Activated CD4-positive, alpha-beta T cell treated with anti-CD3 and anti-CD28 coated beads, Interleukin-2, amount 50 U/mL, for 24 hours (primary cell): ENCODE data around the gene DRD1.
"Not testable (repeated sequence)": the region's sequence is repeated elsewhere in the genome, so short reads cannot be mapped to it uniquely, and the experiment has no call there.

Experiments used
- DNase-seq, 2 donors: peaks; one replicate each; pipeline ENCODE4 v3.0.0-alpha.2; 2020; ENCODE audit warnings: low read depth in 1 of 2, low spot score in 1 of 2

The DRD1 gene

GRCh38 chr5:175434800-175435199 lies 9.2 kb downstream of the DRD1 start:
- no peak for DNase-seq

- no peak for DNase-seq
These were observed 16.2 kb downstream of the DRD1 start for GRCh38 chr5:175427762-175428161.

- DNase-seq = not testable (repeated sequence)
These were observed 19.4 kb downstream of the DRD1 start for GRCh38 chr5:175424594-175424993.

GRCh38 chr5:175422058-175422457 lies 21.9 kb downstream of the DRD1 start:
- no peak for DNase-seq

- no peak for DNase-seq
These were observed 23.6 kb downstream of the DRD1 start for GRCh38 chr5:175420383-175420782.

- DNase-seq = no peak
These were observed 25.7 kb downstream of the DRD1 start for GRCh38 chr5:175418251-175418650.

- no peak for DNase-seq
These were observed 26.6 kb downstream of the DRD1 start for GRCh38 chr5:175417384-175417783.

GRCh38 chr5:175415303-175415702 lies 28.7 kb downstream of the DRD1 start:
- no peak for DNase-seq

GRCh38 chr5:175410926-175411325 lies 33.1 kb downstream of the DRD1 start:
- no peak for DNase-seq

GRCh38 chr5:175406300-175406699 lies 37.7 kb downstream of the DRD1 start:
- DNase-seq = no peak

GRCh38 chr5:175397590-175398297 lies 46.2 kb downstream of the DRD1 start:
- DNase-seq = not testable (repeated sequence)

- DNase-seq = not testable (repeated sequence)
These were observed 48.6 kb downstream of the DRD1 start for GRCh38 chr5:175395430-175395829.

- DNase-seq = no peak
These were observed 49.4 kb downstream of the DRD1 start for GRCh38 chr5:175394601-175395000.

- no peak for DNase-seq
These were observed 50.1 kb downstream of the DRD1 start for GRCh38 chr5:175393897-175394296.

- DNase-seq = no peak
These were observed 51.7 kb downstream of the DRD1 start for GRCh38 chr5:175392236-175392635.

GRCh38 chr5:175390352-175391083 lies 53.5 kb downstream of the DRD1 start:
- DNase-seq = no peak
